MM.1S (cell line): ENCODE measurements around the gene ZCCHC24.

Experiments used
- CTCF ChIP-seq: fragments of 300-600 bp; sonication (generic); IDR thresholded peaks from 2 replicates; pipeline ENCODE4 v1.5.1; 2016; ENCODE audit warnings: antibody characterized with exemption, low read length, mixed read lengths
- EZH2 ChIP-seq: fragments of 300-600 bp; sonication (generic); optimal IDR thresholded peaks from 2 replicates; pipeline ENCODE3; 2017; ENCODE audit warnings: low read depth, mild to moderate bottlenecking, antibody characterized with exemption, low read length, mixed read lengths
- EZH2phosphoT487 ChIP-seq: fragments of 300-600 bp; sonication (generic); IDR thresholded peaks from 2 replicates; pipeline ENCODE4 v1.6.1; 2018; ENCODE audit warnings: antibody characterized with exemption, low read length

DNA sequence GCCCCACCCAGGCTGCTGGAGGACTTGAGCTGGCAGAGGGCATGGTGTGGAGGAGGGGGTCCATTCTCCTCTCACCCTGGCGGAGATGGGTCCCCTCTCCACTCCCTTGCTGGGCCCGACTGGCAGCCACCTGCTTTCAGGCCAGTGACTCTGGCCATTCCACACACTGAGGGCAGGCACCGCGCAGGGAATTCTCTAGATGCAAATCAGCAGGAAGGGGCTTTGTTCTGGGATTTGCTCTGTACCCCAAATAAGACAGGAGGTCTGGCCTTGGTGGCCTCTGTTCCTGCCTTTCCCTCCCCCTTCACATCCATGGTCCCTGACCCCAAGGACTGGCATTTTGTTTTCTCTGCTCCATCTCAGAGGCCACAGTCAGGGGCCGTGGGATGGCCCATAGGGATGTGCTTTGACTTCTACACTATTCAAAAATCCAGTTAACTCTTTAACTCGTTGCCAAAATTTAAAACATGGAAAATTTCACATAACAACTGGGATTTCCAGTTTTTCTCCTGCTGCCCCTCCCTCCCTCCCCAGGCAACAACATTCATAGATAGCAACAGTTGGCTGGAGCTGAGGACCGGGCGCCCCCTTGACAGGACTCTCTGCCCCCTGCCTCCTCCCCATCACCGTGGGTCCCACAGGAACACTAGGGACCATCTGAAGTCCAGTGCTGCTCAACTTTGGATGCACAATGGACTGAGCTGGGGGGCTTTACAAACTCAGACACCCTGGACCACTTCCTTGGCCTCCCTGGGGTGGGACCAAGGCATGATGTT is 64.3 kb downstream of the ZCCHC24 start:
- TF ChIP-seq CTCF (no peak), EZH2 (no peak), EZH2phosphoT487 (no peak)
